HepG2 (cell line): Measurements from ENCODE around the gene ABHD17C. TPM values are rescaled to one million over a fixed set of nuclear protein-coding genes. Genes with fewer than 3 reads are reported as not detected.
A peak's percentile ranks its signal among the peaks of the same experiment; 100 is the strongest.

Experiments used
- ATAC-seq: fragments of 200-7000 bp; cut with Tn5 transposase; 3 replicates; pipeline ENCODE4 v1.9.1; 2020; ENCODE audit warnings: mild to moderate bottlenecking, moderate library complexity
- BruUV-seq: library from RNA; stranded (reverse); fragments of 400-500 nt; replicated peaks from 2 replicates; lab custom pipeline; 2021; lab: Mats Ljungman, UMichigan
- CTCF ChIA-PET: fragments of 300-600 bp; formaldehyde crosslinking; extraction: SDS; loops from one replicate; lab custom pipeline; 2021; ENCODE audit warnings: low total read pairs, inconsistent platforms, low intra/inter-chr PET ratio; lab: Yijun Ruan, JAX
- POLR2A ChIA-PET: fragments of 350-600 bp; sonication (Branson Sonifier 250); formaldehyde crosslinking; loops from one replicate; lab custom pipeline; 2020; ENCODE audit warnings: antibody characterized with exemption, inconsistent platforms; lab: Yijun Ruan, JAX
- DNase-seq: peaks from one replicate; pipeline ENCODE4 v3.0.0-alpha.2; 2015; ENCODE audit warnings: low spot score
- FAIRE-seq: peaks from 3 replicates; lab custom pipeline; 2011; peaks lifted over from hg19 to GRCh38; lab: Jason Lieb, UNC
- H2AFZ ChIP-seq: one replicate; pipeline ENCODE4 v1.6.1; 2011; ENCODE audit warnings: low read length, inconsistent platforms
- H3K27ac ChIP-seq: fragments of 300-600 bp; 3 replicates; pipeline ENCODE4 v1.8.0; 2011; ENCODE audit warnings: mixed run types, mild to moderate bottlenecking, mixed read lengths, low read length, inconsistent platforms; ENCODE audit not compliant: insufficient read depth; ENCODE audit errors: extremely low read length
- H3K27me3 ChIP-seq, 2 experiments: fragments of 200-600 bp in 1 of 2; 2 replicates in 1 of 2; 3 replicates in 1 of 2; pipeline versions ENCODE4 v1.6.0 to v1.8.0; 2011; ENCODE audit warnings: low read length in 2 of 2, mild to moderate bottlenecking in 2 of 2, moderate library complexity in 2 of 2, inconsistent platforms in 1 of 2; ENCODE audit not compliant: insufficient read depth in 2 of 2, control insufficient read depth in 1 of 2
- H3K36me3 ChIP-seq, 2 experiments: fragments of 200-600 bp in 1 of 2; replicated peaks in 1 of 2; 2 replicates in 1 of 2; 3 replicates in 1 of 2; pipeline versions ENCODE4 v1.5.1 to v1.8.0; 2011; ENCODE audit warnings: low read length in 2 of 2, inconsistent platforms in 1 of 2; ENCODE audit not compliant: insufficient read depth in 2 of 2, control insufficient read depth in 1 of 2
- H3K4me1 ChIP-seq: 2 replicates; pipeline ENCODE4 v1.5.1; 2012; ENCODE audit warnings: low read length, inconsistent platforms; ENCODE audit not compliant: insufficient read depth
- H3K4me2 ChIP-seq: 2 replicates; pipeline ENCODE4 v1.6.0; 2011; ENCODE audit warnings: low read depth, low read length, inconsistent platforms
- H3K4me3 ChIP-seq, 3 experiments: fragments of 200-600 bp in 1 of 3; sonication (generic), shearing (Covaris generic) in 1 of 3; replicated peaks in 1 of 3; 2 replicates each; pipeline ENCODE4 v1.5.1; 2011 to 2016; ENCODE audit warnings: low read length in 3 of 3, inconsistent platforms in 2 of 3, low read depth in 2 of 3, mild to moderate bottlenecking in 2 of 3, control low read depth in 1 of 3, mixed read lengths in 1 of 3; ENCODE audit not compliant: insufficient read depth in 1 of 3
- H3K79me2 ChIP-seq: one replicate; pipeline ENCODE4 v1.6.1; 2011; ENCODE audit warnings: low read length, inconsistent platforms; ENCODE audit not compliant: insufficient read depth
- H3K9ac ChIP-seq: 2 replicates; pipeline ENCODE4 v1.6.0; 2011; ENCODE audit warnings: mild to moderate bottlenecking, low read depth, low read length, inconsistent platforms; ENCODE audit not compliant: insufficient read depth
- H3K9me3 ChIP-seq: 2 replicates; pipeline ENCODE4 v1.5.1; 2012; ENCODE audit warnings: mild to moderate bottlenecking, low read length
- H4K20me1 ChIP-seq: 2 replicates; pipeline ENCODE4 v1.6.0; 2011; ENCODE audit warnings: inconsistent platforms, mild to moderate bottlenecking, low read length, moderate library complexity; ENCODE audit not compliant: insufficient read depth
- AGO1 ChIP-seq: fragments of 200-400 bp; formaldehyde crosslinking; IDR thresholded peaks from 2 replicates; pipeline ENCODE4 v1.6.1; 2017; ENCODE audit warnings: mild to moderate bottlenecking, low read depth, low read length, moderate library complexity; ENCODE audit not compliant: poor library complexity, severe bottlenecking
- BATF2 ChIP-seq: sonication (generic); formaldehyde crosslinking; IDR thresholded peaks from 2 replicates; pipeline ENCODE4 v1.8.0; 2022; ENCODE audit warnings: mild to moderate bottlenecking, missing genetic modification reagents, moderate library complexity
- DRAP1 ChIP-seq: IDR thresholded peaks from 2 replicates; pipeline ENCODE4 v1.6.1; 2016; ENCODE audit warnings: missing genetic modification reagents, missing compliant biosample characterization
- GATA4 ChIP-seq: sonication (generic); IDR thresholded peaks from 2 replicates; pipeline ENCODE4 v1.6.1; 2016; ENCODE audit warnings: antibody characterized with exemption, low read depth, borderline replicate concordance
- GRHL1 ChIP-seq: sonication (generic); formaldehyde crosslinking; conservative IDR thresholded peaks from 2 replicates; pipeline ENCODE4 v1.8.0; 2022; ENCODE audit warnings: missing genetic modification reagents
- HOXA7 ChIP-seq: sonication (generic); formaldehyde crosslinking; IDR thresholded peaks from 2 replicates; pipeline ENCODE4 v1.8.1; 2022; ENCODE audit warnings: mild to moderate bottlenecking, missing genetic modification reagents, moderate library complexity
- NFIB ChIP-seq: sonication (generic); formaldehyde crosslinking; IDR thresholded peaks from 2 replicates; pipeline ENCODE4 v1.9.0; 2021; ENCODE audit warnings: missing genetic modification reagents, mild to moderate bottlenecking, borderline replicate concordance
- NPAS2 ChIP-seq: sonication (generic); formaldehyde crosslinking; IDR thresholded peaks from 2 replicates; pipeline ENCODE4 v1.8.0; 2022; ENCODE audit warnings: mild to moderate bottlenecking, missing genetic modification reagents, borderline replicate concordance
- PRMT3 ChIP-seq: sonication (generic); formaldehyde crosslinking; IDR thresholded peaks from 2 replicates; pipeline ENCODE4 v1.8.1; 2022; ENCODE audit warnings: low read depth, mild to moderate bottlenecking, moderate library complexity, missing genetic modification reagents, borderline replicate concordance
- RERE ChIP-seq: IDR thresholded peaks from 2 replicates; pipeline ENCODE4 v1.6.1; 2016; ENCODE audit warnings: low read depth, missing genetic modification reagents, missing compliant biosample characterization
- SIX4 ChIP-seq: sonication (generic); formaldehyde crosslinking; IDR thresholded peaks from 2 replicates; pipeline ENCODE4 v1.4.0; 2020; ENCODE audit warnings: missing genetic modification reagents
- SP4 ChIP-seq: sonication (generic); formaldehyde crosslinking; IDR thresholded peaks from 2 replicates; pipeline ENCODE4 v1.8.1; 2023; ENCODE audit warnings: mild to moderate bottlenecking, missing genetic modification reagents
- SSRP1 ChIP-seq: IDR thresholded peaks from 2 replicates; pipeline ENCODE4 v1.6.1; 2016; ENCODE audit warnings: control low read depth
- ZNF766 ChIP-seq: sonication (generic); formaldehyde crosslinking; IDR thresholded peaks from 2 replicates; pipeline ENCODE4 v1.5.0; 2020; ENCODE audit warnings: missing genetic modification reagents, borderline replicate concordance
- WGBS: methylation state at CpG from one replicate; pipeline ENCODE4 v1.1.6; 2017; ENCODE audit warnings: low lambda C conversion rate; 5-methylcytosine and 5-hydroxymethylcytosine counted together
- in situ Hi-C: cut with HindIII; loops from 2 replicates; pipeline ENCODE4 v1.10.0; 2017; ENCODE audit warnings: low pct_unique_long_range_greater_than_20kb; ENCODE audit not compliant: extremely low pct_ligation_motif_present
- intact Hi-C: fragments of 100-400 bp; cut with micrococcal nuclease; formaldehyde crosslinking; loops from one replicate; pipeline ENCODE4 v1.10.0; 2022; ENCODE audit not compliant: unreplicated experiment
- polyA plus RNA-seq, 8 experiments: library from polyadenylated mRNA; depleted of rRNA in 3 of 8; stranded (reverse) in 7 of 8; unstranded in 1 of 8; fragments of >200 nt; fragmentation: Illumina TruSeq in 4 of 8; extraction: Trizol in 4 of 8; gene quantifications; 2 replicates each; pipeline versions ENCODE4 v1.2.1 to v1.2.3, GENCODE V29; 2011 to 2016; ENCODE audit warnings: low read depth in 4 of 8, missing spikeins in 1 of 8, mixed read lengths in 1 of 8; ENCODE audit not compliant: insufficient read depth in 1 of 8
- total RNA-seq, 5 experiments: library from RNA; depleted of rRNA; stranded (reverse); fragments of >200 nt; fragmentation: Illumina TruSeq; extraction: Trizol; gene quantifications; 2 replicates each; pipeline ENCODE4 v1.2.3, GENCODE V29; 2016; ENCODE audit warnings: low read depth in 1 of 5

ABHD17C gene
- total and polyA plus RNA-seq, 2 of the 13 experiments (the other 11 are each of a cell fraction or from before 2014, with no cell fraction given) = 2.9 to 3.9 TPM

- H3K9ac ChIP-seq = no peak overlapping the region
- no peak for FAIRE-seq
- intact Hi-C loops (no loop called here), in situ Hi-C loops (loop anchor here (5.0 kb wide), 1 partner anchor 77 kb away; no protein-coding TSS in a partner anchor)
- H3K36me3 ChIP-seq = peaks cover 12 to 31% of the 10 kb centered on the region in 2 experiments
- peaks cover 2 to 4% of the 10 kb centered on the region in 2 experiments; a peak in 2 of 5 replicates for H3K27me3 ChIP-seq
- no peak overlapping the region for H2AFZ ChIP-seq
- BruUV-seq = no TSS peak
- no peak overlapping the region for H3K27ac ChIP-seq
- H3K9me3 ChIP-seq = no peaks in the 10 kb centered on the region
- ChIA-PET CTCF (interaction anchor here (3.3 to 3.7 kb wide), 2 partner anchors 76 to 189 kb away, joined by 25 to 28 read pairs; no protein-coding TSS in a partner anchor), POLR2A (interaction anchor here (1.8 to 2.5 kb wide), 5 partner anchors 24 to 184 kb away, joined by 6 to 26 read pairs (median 13); no protein-coding TSS in a partner anchor)
- H3K4me3 ChIP-seq = peak overlapping the region; percentile 75 to 82 (median 76)
- H3K4me2 ChIP-seq = peak overlapping the region; percentile 89
- peaks cover 44% of the 10 kb centered on the region for H3K4me1 ChIP-seq
- peak; percentile 47 for DNase-seq
- ATAC-seq = peak; percentile 67
- H3K79me2 ChIP-seq = no peaks in the 10 kb centered on the region
- 8% methylated on average over 18 of the region's 40 CpGs for WGBS
- H4K20me1 ChIP-seq = 0 out of 2 replicates have a peak, but pooled peaks cover 5% of the 10 kb centered on the region
- TF ChIP-seq PRMT3 (CRISPR knock-in tag) (peak; percentile 95), RERE (CRISPR knock-in tag) (no peak), BATF2 (CRISPR knock-in tag) (peak; percentile 74), NFIB (0 out of 2 replicates have a peak, but pooled peaks have one; percentile 9), SP4 (peak; percentile 62; the same call in 1 of the 2 replicates), NPAS2 (CRISPR knock-in tag) (peak; percentile 68; the same call in 1 of the 2 replicates), SIX4 (peak; percentile 71; the same call in 1 of the 2 replicates), SSRP1 (CRISPR knock-in tag) (no peak), HOXA7 (CRISPR knock-in tag) (no peak), GRHL1 (CRISPR knock-in tag) (no peak), GATA4 (no peak), AGO1 (no peak), DRAP1 (peak; percentile 46; the same call in 1 of the 2 replicates), ZNF766 (CRISPR knock-in tag) (peak; percentile 92)
Observed at GRCh38 chr15:80780416-80781221, 85.5 kb downstream of the ABHD17C start.
